ENCODE results near the gene CCDC6. TPM values are rescaled to one million over a fixed set of nuclear protein-coding genes. Genes with fewer than 3 reads are reported as not detected.

CCDC6 gene
- total RNA-seq, 1 donor from 2014 or later, result 50.6 TPM

GRCh38 chr10:59812519-59813122, 93.7 kb downstream of the CCDC6 start:
- no peak for DNase-seq
- H3K4me1 ChIP-seq, result peaks cover 8% of the 10 kb centered on the region
- intact Hi-C loops (cut with DNase I), result no loop called here
- peaks cover 45% of the 10 kb centered on the region for H3K36me3 ChIP-seq
- H3K27me3 ChIP-seq (ENCODE audit: low read depth), result no peaks in the 10 kb centered on the region
- H3K4me3 ChIP-seq, result no peak overlapping the region
- ATAC-seq, result no peak
- H3K27ac ChIP-seq, result no peak overlapping the region
- H3K9me3 ChIP-seq, result no peaks in the 10 kb centered on the region
- TF ChIP-seq CTCF (IDR thresholded peaks at IDR 0.05), result no peak

- no peaks in the 10 kb centered on the region for H3K9me3 ChIP-seq
- H3K27me3 ChIP-seq (ENCODE audit: low read depth), result no peaks in the 10 kb centered on the region
- ATAC-seq, result no peak
- H3K4me1 ChIP-seq, result peaks cover 8% of the 10 kb centered on the region
- DNase-seq, result no peak
- peaks cover 75% of the 10 kb centered on the region for H3K36me3 ChIP-seq
- H3K27ac ChIP-seq, result no peak overlapping the region
- intact Hi-C loops (cut with DNase I), result loop anchor here (10.0 kb wide), 1 partner anchor 185 kb away; no protein-coding TSS in a partner anchor
- H3K4me3 ChIP-seq, result no peak overlapping the region
- TF ChIP-seq CTCF (IDR thresholded peaks at IDR 0.05), result no peak
These were observed 96.7 kb downstream of the CCDC6 start for GRCh38 chr10:59809644-59809974.

- ATAC-seq (peak; percentile 69 to 77), DNase-seq (peak; percentile 78)
- H3K9me3 ChIP-seq, result no peaks in the 10 kb centered on the region
- TF ChIP-seq CTCF (IDR thresholded peaks at IDR 0.05), result peak; percentile 62
- peaks cover 8% of the 10 kb centered on the region for H3K4me1 ChIP-seq
- peaks cover 80% of the 10 kb centered on the region for H3K36me3 ChIP-seq
- intact Hi-C loops (cut with DNase I), result loop anchor here (10.0 kb wide), 1 partner anchor 184 kb away; no protein-coding TSS in a partner anchor
- H3K27me3 ChIP-seq (ENCODE audit: low read depth), result no peaks in the 10 kb centered on the region
- no peak overlapping the region for H3K4me3 ChIP-seq
- no peak overlapping the region for H3K27ac ChIP-seq
These were observed 97.3 kb downstream of the CCDC6 start for GRCh38 chr10:59808896-59809643.

GRCh38 chr10:59807629-59808620, 98.4 kb downstream of the CCDC6 start:
- no peak for TF ChIP-seq CTCF (IDR thresholded peaks at IDR 0.05)
- Histone ChIP-seq H3K4me1 (peaks cover 8% of the 10 kb centered on the region), H3K36me3 (peaks cover 87% of the 10 kb centered on the region), H3K9me3 (no peaks in the 10 kb centered on the region), H3K27me3 (ENCODE audit: low read depth) (no peaks in the 10 kb centered on the region), H3K27ac (no peak overlapping the region), H3K4me3 (no peak overlapping the region)
- ATAC-seq, result peak; percentile 78 to 79
- DNase-seq, result peak; percentile 53
- intact Hi-C loops (cut with DNase I), result loop anchor here (10.0 kb wide), 1 partner anchor 183 kb away; no protein-coding TSS in a partner anchor

- intact Hi-C loops (cut with DNase I), result loop anchor here (10.0 kb wide), 1 partner anchor 180 kb away; no protein-coding TSS in a partner anchor
- Histone ChIP-seq H3K36me3 (peaks cover 75% of the 10 kb centered on the region), H3K4me3 (no peak overlapping the region), H3K9me3 (no peaks in the 10 kb centered on the region), H3K27ac (no peak overlapping the region), H3K4me1 (peaks cover 8% of the 10 kb centered on the region), H3K27me3 (ENCODE audit: low read depth) (no peaks in the 10 kb centered on the region)
- DNase-seq, result no peak
- ATAC-seq, result peak; percentile 25 to 27
- TF ChIP-seq CTCF (IDR thresholded peaks at IDR 0.05), result peak; percentile 31
These were observed 101.3 kb downstream of the CCDC6 start for GRCh38 chr10:59805014-59805413.
